Midbrain (tissue), 1 donor: Measurements from ENCODE around the gene IMPA2.
A peak's percentile ranks its signal among the peaks of the same experiment; 100 is the strongest.
"Not testable (repeated sequence)": the region's sequence is repeated elsewhere in the genome, so short reads cannot be mapped to it uniquely, and the experiment has no call there.

Experiments
- DNase-seq: peaks from one replicate; lab custom pipeline; 2025; lab: John Stamatoyannopoulos, UW

The IMPA2 gene

DNA sequence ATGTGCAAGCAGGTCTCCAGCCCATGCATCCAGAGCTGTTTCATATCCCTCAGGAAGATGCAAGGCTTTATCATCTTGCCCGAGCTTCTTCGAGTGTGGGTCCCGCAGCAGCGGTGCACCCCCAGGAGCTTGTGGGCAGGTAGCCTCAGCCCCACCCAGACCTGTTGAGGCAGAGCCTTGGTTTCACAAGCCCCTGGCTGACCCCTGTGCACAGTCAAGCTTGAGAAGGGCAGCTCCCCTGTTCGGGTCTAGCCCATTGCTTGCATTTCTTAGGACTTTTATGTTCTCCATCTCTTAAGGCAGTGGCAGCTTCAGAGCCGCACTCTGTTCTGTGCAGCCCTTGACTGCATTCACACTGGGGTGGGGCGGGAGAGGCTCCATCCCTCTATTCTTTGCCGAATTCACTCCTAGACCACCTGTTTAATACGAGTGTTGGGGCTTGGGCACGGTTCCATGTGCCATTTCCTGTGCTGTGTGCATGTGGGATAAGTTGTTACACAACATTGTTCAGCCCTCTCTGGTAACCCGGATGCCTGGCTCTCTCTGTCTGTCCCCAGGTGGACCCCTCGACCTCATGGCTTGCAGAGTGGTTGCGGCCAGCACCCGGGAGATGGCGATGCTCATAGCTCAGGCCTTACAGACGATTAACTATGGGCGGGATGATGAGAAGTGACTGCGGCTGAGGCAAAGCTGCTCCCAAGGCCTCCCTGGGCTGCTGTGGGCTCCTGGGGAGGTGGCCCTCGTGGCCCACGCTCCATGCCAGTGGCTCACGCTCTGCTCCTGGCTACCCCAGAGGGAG lies 48.7 kb downstream of the IMPA2 start:
- DNase-seq: no peak

DNA sequence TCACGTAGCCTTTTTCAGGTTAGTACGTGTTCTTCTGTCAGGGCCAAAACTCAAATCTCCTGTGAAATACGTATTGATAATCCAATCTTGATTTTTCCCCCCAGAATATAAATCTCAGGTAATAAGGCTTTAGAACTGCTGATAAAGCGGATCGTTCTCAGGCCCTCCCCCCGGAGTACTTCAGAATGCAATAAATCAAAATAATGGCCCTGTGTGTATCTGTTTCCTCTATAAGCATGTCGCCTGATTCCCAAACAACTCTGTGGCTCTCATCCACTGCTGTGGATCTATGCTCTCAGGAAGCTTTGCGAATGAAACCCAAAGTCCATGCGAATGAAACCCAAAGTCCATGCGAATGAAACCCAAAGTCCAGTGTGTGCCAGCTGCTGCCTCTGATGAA lies 49.4 kb downstream of the IMPA2 start:
- no peak for DNase-seq

DNA sequence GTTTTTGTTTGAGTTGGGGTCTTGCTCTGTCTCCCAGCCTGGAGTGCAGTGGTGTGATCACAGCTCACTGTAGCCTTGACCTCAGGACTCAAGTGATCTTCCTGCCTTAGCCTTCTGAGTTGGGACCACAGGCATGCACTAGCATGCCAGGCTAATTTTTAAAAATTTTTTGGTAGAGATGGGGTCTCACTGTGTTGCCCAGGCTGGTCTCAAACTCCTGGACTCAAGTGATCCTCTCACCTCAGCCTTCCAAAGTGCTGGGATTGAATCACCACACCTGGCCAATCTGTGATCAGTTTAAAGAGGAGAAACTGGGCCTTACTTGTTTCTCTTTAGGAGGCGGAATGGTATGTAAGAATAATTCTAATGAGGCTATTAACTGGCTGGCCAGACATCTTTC lies 49.9 kb downstream of the IMPA2 start:
- no peak for DNase-seq

- no peak for DNase-seq
Observed at GRCh38 chr18:12031846-12032245, 50.5 kb downstream of the IMPA2 start.

GRCh38 chr18:12032786-12033642 lies 51.7 kb downstream of the IMPA2 start:
- DNase-seq: no peak

DNA sequence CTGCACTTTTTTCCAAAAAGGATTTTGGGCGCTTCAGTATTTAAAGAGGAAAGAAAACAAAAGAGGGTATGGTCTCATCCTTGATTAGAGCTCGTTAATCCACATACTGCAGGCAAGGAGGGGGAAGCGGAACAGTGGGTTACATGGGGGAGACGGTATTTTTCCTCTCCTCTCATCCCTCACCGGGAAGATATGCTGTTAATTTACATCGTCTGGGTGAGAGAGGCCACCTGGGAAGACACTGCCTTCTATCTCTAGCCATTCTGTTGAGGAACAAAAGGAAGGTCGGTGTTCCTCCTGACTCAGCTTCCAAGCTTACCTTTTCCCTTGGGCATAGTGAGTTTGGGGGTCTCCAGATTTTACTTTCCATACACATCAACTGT lies 52.3 kb downstream of the IMPA2 start:
- no peak for DNase-seq

- DNase-seq: no peak
Observed at GRCh38 chr18:12034241-12035100, 53.2 kb downstream of the IMPA2 start.

GRCh38 chr18:12035481-12035880 lies 54.2 kb downstream of the IMPA2 start:
- DNase-seq: no peak

GRCh38 chr18:12036201-12036751 lies 55.0 kb downstream of the IMPA2 start:
- DNase-seq: no peak

DNA sequence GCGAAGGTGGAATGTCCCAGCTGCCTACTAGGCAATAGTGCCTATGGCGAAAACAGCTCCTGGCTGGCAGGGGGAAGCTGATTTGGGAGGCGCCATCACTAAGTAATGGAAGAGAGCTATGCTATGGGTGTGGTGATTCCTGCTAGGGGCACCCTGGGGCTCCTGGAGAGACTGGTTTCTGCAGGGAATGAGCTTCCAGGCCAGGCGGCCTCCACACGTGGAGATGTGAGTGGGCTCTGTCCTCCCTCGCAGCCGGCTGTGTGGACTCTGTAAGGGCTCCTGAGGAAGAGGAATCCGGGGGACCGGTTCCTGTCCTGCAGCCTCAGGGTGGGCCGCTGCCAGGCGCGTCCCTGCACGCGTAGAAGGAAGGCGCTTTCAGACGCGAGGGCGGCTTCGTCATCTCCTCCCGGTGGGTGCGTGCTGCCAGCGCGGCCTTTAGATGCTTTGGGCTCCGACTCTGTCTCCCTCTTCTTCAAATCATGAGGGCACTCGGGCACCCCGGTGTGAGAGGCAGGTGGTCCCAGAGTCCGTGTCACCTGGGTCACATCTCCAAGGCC lies 56.9 kb downstream of the IMPA2 start:
- no peak for DNase-seq

- peak; percentile 78 for DNase-seq
Observed at GRCh38 chr18:12038639-12039539, 57.6 kb downstream of the IMPA2 start.

DNA sequence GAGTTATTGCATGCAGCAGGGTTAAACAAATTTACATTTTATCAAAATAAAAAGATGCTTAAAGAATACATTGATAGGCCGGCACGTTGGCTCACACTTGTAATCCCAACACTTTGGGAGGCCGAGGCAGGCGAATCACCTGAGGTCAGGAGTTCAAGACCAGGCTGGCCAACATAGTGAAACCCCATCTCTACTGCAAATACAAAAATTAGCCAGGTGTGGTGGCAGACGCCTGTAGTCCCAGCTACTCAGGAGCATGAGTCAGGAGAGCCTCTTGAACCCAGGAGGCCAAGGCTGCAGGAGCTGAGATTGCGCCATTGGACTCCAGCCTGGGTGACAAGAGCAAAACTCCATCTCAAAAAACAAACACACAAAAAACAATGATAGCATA lies 58.2 kb downstream of the IMPA2 start:
- not testable (repeated sequence) for DNase-seq

GRCh38 chr18:12041561-12041960 lies 60.3 kb downstream of the IMPA2 start:
- no peak for DNase-seq

- DNase-seq: no peak
Observed at GRCh38 chr18:12043811-12044210, 62.5 kb downstream of the IMPA2 start.

DNA sequence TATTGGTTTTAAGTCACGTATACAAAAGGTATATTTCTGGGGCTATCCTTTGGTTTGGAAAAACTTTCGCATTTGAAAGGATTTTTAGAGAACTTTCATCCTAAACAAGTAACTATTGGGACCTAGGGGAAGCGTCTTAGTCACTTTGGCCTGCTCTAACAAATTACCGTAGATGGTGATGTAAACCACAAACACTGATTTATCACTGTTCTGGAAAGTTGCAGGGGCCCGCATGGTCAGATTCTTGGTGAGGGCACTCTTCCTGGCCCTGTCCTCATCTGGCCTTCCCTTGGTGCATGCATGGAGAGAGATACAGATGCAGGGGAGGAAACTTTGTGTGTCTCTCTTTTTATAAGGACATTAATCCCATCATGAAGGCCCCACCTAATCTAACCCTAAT lies 63.3 kb downstream of the IMPA2 start:
- no peak for DNase-seq

DNA sequence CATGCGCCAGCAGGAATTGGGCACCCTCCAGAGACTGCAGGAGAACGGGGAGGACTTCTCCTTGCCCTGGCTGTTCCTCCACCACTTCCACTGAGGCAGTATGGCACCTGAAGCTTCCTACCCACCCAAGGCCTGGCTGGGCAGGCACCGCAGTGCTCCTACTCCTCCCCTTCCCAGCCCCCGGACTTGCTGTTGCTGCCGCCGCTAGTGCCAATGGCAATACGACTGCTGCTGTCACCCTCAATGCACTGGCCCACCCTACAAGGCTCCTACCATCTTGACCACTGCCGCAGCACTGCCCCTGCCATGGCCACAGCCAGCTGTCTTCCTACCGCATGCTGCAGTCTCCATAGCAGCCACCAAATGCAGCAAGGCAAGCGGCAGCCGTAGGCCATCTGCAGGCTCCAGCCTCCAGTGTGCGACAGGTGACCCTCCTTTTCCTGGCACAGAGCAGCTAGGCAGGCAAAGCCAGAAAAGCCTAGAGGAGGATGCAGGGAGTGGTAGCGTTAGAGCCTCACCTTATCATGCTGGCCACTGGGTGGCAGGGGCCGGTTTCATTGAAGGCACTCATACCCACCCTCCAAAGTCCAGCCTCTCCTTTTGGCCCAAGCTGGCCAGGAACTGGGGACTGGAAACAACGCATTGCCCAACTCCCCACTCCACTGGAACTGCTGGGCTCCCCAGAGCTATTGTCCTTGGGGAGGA lies 64.9 kb downstream of the IMPA2 start:
- no peak for DNase-seq

- no peak for DNase-seq
Observed at GRCh38 chr18:12046751-12047335, 65.5 kb downstream of the IMPA2 start.

DNA sequence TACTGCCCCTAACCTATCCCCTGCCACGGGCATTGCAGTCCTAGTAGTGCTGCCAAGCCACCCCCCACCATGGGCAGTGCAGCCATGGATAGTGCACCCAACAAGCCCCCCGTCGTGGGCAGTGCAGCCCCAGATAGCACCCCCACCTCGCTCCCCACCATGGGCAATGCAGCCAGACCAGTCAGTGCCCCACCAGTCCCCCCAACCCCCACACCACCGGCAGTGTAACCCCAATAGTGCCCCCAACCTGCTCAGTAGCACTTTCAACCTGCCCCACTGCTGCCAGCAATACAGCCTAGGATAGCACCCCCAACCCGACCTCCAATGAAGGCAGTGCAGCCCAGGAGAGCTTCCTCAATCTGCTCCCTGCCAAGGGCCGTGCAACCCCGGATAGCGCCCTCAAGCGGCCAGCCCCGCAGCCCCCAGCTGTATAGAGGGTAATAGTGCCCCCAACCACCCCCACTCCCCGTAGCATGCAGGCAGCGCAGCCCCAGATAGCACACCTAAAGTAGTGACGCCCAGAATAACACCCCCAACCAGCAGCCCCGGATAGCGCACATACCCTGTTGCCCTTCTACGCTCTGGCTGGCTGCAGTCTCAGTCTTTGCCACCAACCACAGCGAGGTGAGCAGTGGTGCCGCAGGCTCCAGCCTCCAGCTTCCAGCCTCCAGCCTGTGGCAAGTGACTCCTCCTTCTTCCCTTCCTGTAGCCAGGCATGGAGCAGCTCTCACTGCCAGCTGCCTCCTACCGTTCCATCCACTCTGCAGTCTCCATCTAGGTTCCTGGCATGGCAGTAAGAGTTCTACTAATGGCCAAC lies 66.9 kb downstream of the IMPA2 start:
- DNase-seq: no peak

DNA sequence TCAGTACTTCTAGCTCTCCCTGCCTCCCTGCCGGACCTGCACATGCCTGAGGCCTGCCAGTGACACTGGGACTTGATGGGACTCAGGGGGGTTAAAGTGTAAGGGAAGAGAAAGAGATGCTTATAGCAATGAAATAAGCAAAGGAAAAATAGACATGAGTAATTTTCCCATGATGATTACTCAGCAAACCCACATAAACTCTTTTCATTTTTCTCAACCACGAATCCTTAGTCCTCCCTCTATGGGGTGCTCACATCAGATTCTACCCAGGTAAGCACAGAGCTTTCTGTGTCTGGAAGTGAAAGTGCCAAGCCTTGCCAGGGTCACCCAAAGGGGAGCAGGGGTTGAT lies 67.5 kb downstream of the IMPA2 start:
- no peak for DNase-seq
